Esophagus mucosa (tissue), 1 donor: Measurements from ENCODE around the gene TMED6. TPM values are rescaled to one million over a fixed set of nuclear protein-coding genes. Genes with fewer than 3 reads are reported as not detected.
A peak's percentile ranks its signal among the peaks of the same experiment; 100 is the strongest.
"Not testable (repeated sequence)": the region's sequence is repeated elsewhere in the genome, so short reads cannot be mapped to it uniquely, and the experiment has no call there.

Source experiments
- ATAC-seq: fragments of 200-7000 bp; cut with Tn5 transposase; one replicate; pipeline ENCODE4 v1.9.1; 2020
- total RNA-seq: library from RNA; stranded (reverse); gene quantifications from one replicate; pipeline ENCODE4 v1.2.4, GENCODE V29; 2023
- donor health status: DM: yes; HTN: yes; CAD: no.

The TMED6 gene
- total RNA-seq, 1 donor from 2014 or later = 0.52 TPM

GRCh38 chr16:69296771-69297170, 54.8 kb downstream of the TMED6 start:
- ATAC-seq = not testable (repeated sequence)

GRCh38 chr16:69294051-69294450, 57.5 kb downstream of the TMED6 start:
- ATAC-seq = peak; percentile 25

- no peak for ATAC-seq
Observed at GRCh38 chr16:69293401-69293800, 58.2 kb downstream of the TMED6 start.

Other genes with a start within 250 kb of the TMED6 start
- gene HAS3, start 246.1 kb downstream of the TMED6 start, total RNA-seq = 72.2 TPM
- 89.6 TPM for gene CHTF8, start 219.2 kb downstream of the TMED6 start, total RNA-seq
- gene UTP4, start 219.1 kb downstream of the TMED6 start, total RNA-seq = 30.2 TPM
- 25.2 TPM for gene SNTB2, start 164.6 kb downstream of the TMED6 start, total RNA-seq
- 21.0 TPM for gene VPS4A, start 40.4 kb downstream of the TMED6 start, total RNA-seq
- 11.3 TPM for gene PDF, start 21.2 kb downstream of the TMED6 start, total RNA-seq
- gene COG8, start 12.2 kb downstream of the TMED6 start, total RNA-seq = 18.4 TPM
- 29.0 TPM for gene NIP7, start 12.0 kb downstream of the TMED6 start, total RNA-seq
- 19.7 TPM for gene TERF2, start 34.2 kb upstream of the TMED6 start, total RNA-seq
- 83.7 TPM for gene CYB5B, start 72.8 kb upstream of the TMED6 start, total RNA-seq
- gene NFAT5, start 214.2 kb upstream of the TMED6 start, total RNA-seq = 28.3 TPM